ENCODE data around the gene ARHGEF4. TPM values are rescaled to one million over a fixed set of nuclear protein-coding genes. Genes with fewer than 3 reads are reported as not detected.

ARHGEF4 gene
- total RNA-seq, 1 donor from 2014 or later = 12.1 TPM

- no peak for ATAC-seq
- no peak for DNase-seq (ENCODE audit: low spot score)
- intact Hi-C loops (cut with DNase I) = no loop called here
Observed at GRCh38 chr2:131016826-131017741, 180.4 kb downstream of the ARHGEF4 start.

- no peak for DNase-seq (ENCODE audit: low spot score)
- no peak for ATAC-seq
- intact Hi-C loops (cut with DNase I) = no loop called here
Observed at GRCh38 chr2:131022731-131023130, 186.0 kb downstream of the ARHGEF4 start.

- ATAC-seq (no peak), DNase-seq (ENCODE audit: low spot score) (no peak)
- intact Hi-C loops (cut with DNase I) = no loop called here
Observed at GRCh38 chr2:131023758-131024157, 187.0 kb downstream of the ARHGEF4 start.

GRCh38 chr2:131026919-131027318, 190.2 kb downstream of the ARHGEF4 start:
- ATAC-seq = no peak
- DNase-seq (ENCODE audit: low spot score) = no peak
- intact Hi-C loops (cut with DNase I) = no loop called here

- DNase-seq (ENCODE audit: low spot score) (no peak), ATAC-seq (no peak)
- intact Hi-C loops (cut with DNase I) = no loop called here
Observed at GRCh38 chr2:131027566-131028528, 191.1 kb downstream of the ARHGEF4 start.

- ATAC-seq (no peak), DNase-seq (ENCODE audit: low spot score) (peak; percentile 35)
- intact Hi-C loops (cut with DNase I) = no loop called here
Observed at GRCh38 chr2:131029812-131030211, 193.1 kb downstream of the ARHGEF4 start.

- intact Hi-C loops (cut with DNase I) = no loop called here
Observed at GRCh38 chr2:131030478-131030971, 193.8 kb downstream of the ARHGEF4 start.

GRCh38 chr2:131031431-131031841, 194.7 kb downstream of the ARHGEF4 start:
- intact Hi-C loops (cut with DNase I) = no loop called here
- no peak for ATAC-seq
- DNase-seq (ENCODE audit: low spot score) = peak; percentile 31

More at GRCh38 chr2:131030478-131030971, 193.8 kb downstream of the ARHGEF4 start:
- DNase-seq (ENCODE audit: low spot score) (peak; percentile 34), ATAC-seq (no peak)

- intact Hi-C loops (cut with DNase I) = no loop called here
Observed at GRCh38 chr2:131031875-131032274, 195.2 kb downstream of the ARHGEF4 start.

GRCh38 chr2:131032393-131032836, 195.7 kb downstream of the ARHGEF4 start:
- DNase-seq (ENCODE audit: low spot score) = peak; percentile 31
- no peak for ATAC-seq
- intact Hi-C loops (cut with DNase I) = no loop called here

More at GRCh38 chr2:131031875-131032274, 195.2 kb downstream of the ARHGEF4 start:
- no peak for ATAC-seq
- DNase-seq (ENCODE audit: low spot score) = peak; percentile 23

- intact Hi-C loops (cut with DNase I) = no loop called here
- DNase-seq (ENCODE audit: low spot score) (no peak), ATAC-seq (no peak)
Observed at GRCh38 chr2:131033786-131034121, 197.0 kb downstream of the ARHGEF4 start.

- intact Hi-C loops (cut with DNase I) = no loop called here
- peak; percentile 54 for DNase-seq (ENCODE audit: low spot score)
- peak; percentile 16 for ATAC-seq
Observed at GRCh38 chr2:131034122-131035051, 197.7 kb downstream of the ARHGEF4 start.

- intact Hi-C loops (cut with DNase I) = no loop called here
- ATAC-seq = no peak
- peak; percentile 41 for DNase-seq (ENCODE audit: low spot score)
Observed at GRCh38 chr2:131035112-131035825, 198.6 kb downstream of the ARHGEF4 start.

- ATAC-seq (no peak), DNase-seq (ENCODE audit: low spot score) (peak; percentile 43)
- intact Hi-C loops (cut with DNase I) = no loop called here
Observed at GRCh38 chr2:131035826-131036231, 199.1 kb downstream of the ARHGEF4 start.

- ATAC-seq = no peak
- intact Hi-C loops (cut with DNase I) = no loop called here
Observed at GRCh38 chr2:131036269-131036668, 199.6 kb downstream of the ARHGEF4 start.

GRCh38 chr2:131036696-131037397, 200.1 kb downstream of the ARHGEF4 start:
- intact Hi-C loops (cut with DNase I) = no loop called here

More at GRCh38 chr2:131036269-131036668, 199.6 kb downstream of the ARHGEF4 start:
- peak; percentile 15 for DNase-seq (ENCODE audit: low spot score)

More at GRCh38 chr2:131036696-131037397, 200.1 kb downstream of the ARHGEF4 start:
- ATAC-seq (no peak), DNase-seq (ENCODE audit: low spot score) (peak; percentile 40)

Data from sciatic nerve (tissue), 2 donors.